Activated naive CD4-positive, alpha-beta T cell treated with anti-CD3 and anti-CD28 coated beads for 36 hours (primary cell): ENCODE results near the gene PARP9. TPM values are rescaled to one million over a fixed set of nuclear protein-coding genes. Genes with fewer than 3 reads are reported as not detected.
"Not testable (repeated sequence)": the region's sequence is repeated elsewhere in the genome, so short reads cannot be mapped to it uniquely, and the experiment has no call there.

ENCODE experiments used
- CTCF ChIA-PET: fragments of 350-600 bp; sonication (Branson Sonifier 250); formaldehyde crosslinking; loops from one replicate; lab custom pipeline; 2021; ENCODE audit warnings: antibody characterized with exemption; lab: Charles Lee
- DNase-seq: peaks from one replicate; pipeline ENCODE4 v3.0.0-alpha.2; 2020
- H3K27ac Mint-ChIP-seq: one replicate; pipeline ENCODE4 v1.8.0; 2021; ENCODE audit warnings: mild to moderate bottlenecking, mixed read lengths
- H3K27me3 Mint-ChIP-seq: one replicate; pipeline ENCODE4 v1.8.0; 2021; ENCODE audit warnings: low read depth, mixed read lengths
- H3K36me3 Mint-ChIP-seq: one replicate; pipeline ENCODE4 v1.8.0; 2021; ENCODE audit warnings: low read depth, mixed read lengths
- H3K4me1 Mint-ChIP-seq: one replicate; pipeline ENCODE4 v1.8.0; 2021; ENCODE audit warnings: low read depth, mixed read lengths
- H3K4me3 Mint-ChIP-seq: one replicate; pipeline ENCODE4 v1.8.0; 2021; ENCODE audit warnings: mild to moderate bottlenecking, moderate library complexity, mixed read lengths
- H3K9me3 Mint-ChIP-seq: one replicate; pipeline ENCODE4 v1.8.0; 2021; ENCODE audit warnings: mixed read lengths
- intact Hi-C: fragments of 100-400 bp; cut with micrococcal nuclease; formaldehyde crosslinking; loops from one replicate; pipeline ENCODE4 v1.15.1; 2023
- total RNA-seq, 2 experiments: library from RNA; stranded (reverse); gene quantifications; one replicate each; pipeline ENCODE4 v1.2.3, GENCODE V29; 2021

The PARP9 gene
- total RNA-seq, 2 experiments from 2014 or later = 20.4 to 21.1 TPM

DNA sequence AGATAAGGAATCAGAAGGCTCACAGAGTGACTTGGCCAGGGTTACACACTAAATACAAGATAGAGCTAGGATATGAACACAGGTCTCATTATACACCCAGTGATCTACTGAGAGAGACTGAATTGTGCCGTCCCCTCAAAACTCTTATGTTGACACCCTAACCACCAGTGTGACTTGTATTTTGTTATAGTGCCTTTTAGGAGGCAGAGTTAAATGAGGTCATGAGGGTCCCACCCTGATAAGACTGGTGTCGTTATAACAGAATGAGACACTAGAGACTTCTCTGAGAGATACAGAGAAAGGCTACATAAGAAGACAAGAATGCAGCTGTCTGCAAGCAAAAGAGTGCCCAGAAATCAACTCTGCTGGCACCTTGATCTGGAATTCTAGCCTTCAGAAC, 62.0 kb downstream of the PARP9 start:
- peaks cover 67% of the 10 kb centered on the region for H3K4me1 Mint-ChIP-seq
- CTCF ChIA-PET = interaction anchor here (1.1 to 1.2 kb wide), 2 partner anchors 94 to 118 kb away, joined by 3 read pairs; partner anchors contain the start of gene FAM162A
- H3K9me3 Mint-ChIP-seq = no peaks in the 10 kb centered on the region
- H3K27ac Mint-ChIP-seq = no peak overlapping the region
- intact Hi-C loops = no loop called here
- no peaks in the 10 kb centered on the region for H3K27me3 Mint-ChIP-seq
- DNase-seq = no peak
- peaks cover 6% of the 10 kb centered on the region for H3K36me3 Mint-ChIP-seq
- no peak overlapping the region for H3K4me3 Mint-ChIP-seq

DNA sequence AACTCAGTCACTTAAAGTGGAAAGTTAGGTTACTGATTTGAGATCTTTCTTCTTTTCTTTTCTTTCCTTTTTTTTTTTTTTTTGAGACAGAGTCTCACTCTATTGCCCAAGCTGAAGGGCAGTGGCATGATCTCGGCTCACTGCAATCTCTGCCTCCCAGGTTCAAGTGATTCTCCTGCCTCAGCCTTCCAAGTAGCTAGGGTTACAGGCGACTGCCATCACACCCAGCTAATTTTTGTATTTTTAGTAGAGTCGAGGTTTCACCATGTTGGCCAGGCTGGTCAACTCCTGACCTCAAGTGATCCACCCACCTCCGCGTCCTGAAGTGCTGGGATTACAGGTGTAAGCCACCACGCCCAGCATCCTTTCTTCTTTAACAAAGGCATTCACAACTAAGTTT, 63.1 kb downstream of the PARP9 start:
- H3K4me1 Mint-ChIP-seq = peaks cover 68% of the 10 kb centered on the region
- H3K27me3 Mint-ChIP-seq, H3K27ac Mint-ChIP-seq, H3K4me3 Mint-ChIP-seq, intact Hi-C loops, DNase-seq, H3K9me3 Mint-ChIP-seq, CTCF ChIA-PET: not testable (repeated sequence)
- peaks cover 11% of the 10 kb centered on the region for H3K36me3 Mint-ChIP-seq

DNA sequence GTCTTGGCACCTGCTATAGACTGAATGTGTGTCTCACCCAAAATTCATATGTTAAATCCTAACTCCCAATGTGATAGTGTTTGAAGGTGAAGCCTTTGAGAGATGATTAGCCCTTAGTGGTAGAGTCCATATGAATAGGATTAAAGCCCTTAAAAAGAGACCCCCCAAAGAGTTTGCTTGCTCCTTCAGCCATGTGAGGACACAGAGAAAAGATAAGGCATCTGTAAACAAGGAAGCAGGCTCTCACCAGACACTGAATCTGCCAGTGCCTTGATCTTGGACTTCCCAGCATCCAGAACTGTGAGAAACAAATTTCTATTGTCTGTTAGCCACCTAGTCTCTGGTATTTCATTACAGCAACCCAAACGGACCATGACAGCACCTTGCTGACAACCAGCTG, 65.9 kb downstream of the PARP9 start:
- Mint-ChIP-seq H3K27ac (no peak overlapping the region), H3K9me3 (no peaks in the 10 kb centered on the region), H3K4me1 (peaks cover 51% of the 10 kb centered on the region), H3K36me3 (peaks cover 16% of the 10 kb centered on the region), H3K4me3 (no peak overlapping the region), H3K27me3 (no peaks in the 10 kb centered on the region)
- CTCF ChIA-PET = no interaction called here
- no peak for DNase-seq
- intact Hi-C loops = loop anchor here (10.0 kb wide), 1 partner anchor 1903 kb away; the partner anchor contains the start of gene NDUFB4

GRCh38 chr3:122497425-122497824, 66.7 kb downstream of the PARP9 start:
- Mint-ChIP-seq H3K9me3 (no peaks in the 10 kb centered on the region), H3K27ac (no peak overlapping the region), H3K4me1 (peaks cover 45% of the 10 kb centered on the region), H3K4me3 (no peak overlapping the region), H3K36me3 (peaks cover 19% of the 10 kb centered on the region), H3K27me3 (no peaks in the 10 kb centered on the region)
- intact Hi-C loops = loop anchor here (1.0 to 10.0 kb wide), 6 partner anchors 11 to 1903 kb away; partner anchors contain the start of genes KPNA1 and NDUFB4
- peak; percentile 65 for DNase-seq
- CTCF ChIA-PET = interaction anchor here (0.5 kb wide), 1 partner anchor 111 kb away, joined by 3 read pairs; no protein-coding TSS in a partner anchor

- CTCF ChIA-PET = interaction anchor here (0.5 kb wide), 1 partner anchor 112 kb away, joined by 3 read pairs; no protein-coding TSS in a partner anchor
- Mint-ChIP-seq H3K27me3 (no peaks in the 10 kb centered on the region), H3K27ac (no peak overlapping the region), H3K9me3 (no peaks in the 10 kb centered on the region), H3K4me3 (no peak overlapping the region), H3K36me3 (peaks cover 23% of the 10 kb centered on the region), H3K4me1 (peaks cover 38% of the 10 kb centered on the region)
- DNase-seq = no peak
- intact Hi-C loops = loop anchor here (10.0 kb wide), 1 partner anchor 1902 kb away; the partner anchor contains the start of gene NDUFB4
Measured at GRCh38 chr3:122496508-122496907, 67.6 kb downstream of the PARP9 start.

DNA sequence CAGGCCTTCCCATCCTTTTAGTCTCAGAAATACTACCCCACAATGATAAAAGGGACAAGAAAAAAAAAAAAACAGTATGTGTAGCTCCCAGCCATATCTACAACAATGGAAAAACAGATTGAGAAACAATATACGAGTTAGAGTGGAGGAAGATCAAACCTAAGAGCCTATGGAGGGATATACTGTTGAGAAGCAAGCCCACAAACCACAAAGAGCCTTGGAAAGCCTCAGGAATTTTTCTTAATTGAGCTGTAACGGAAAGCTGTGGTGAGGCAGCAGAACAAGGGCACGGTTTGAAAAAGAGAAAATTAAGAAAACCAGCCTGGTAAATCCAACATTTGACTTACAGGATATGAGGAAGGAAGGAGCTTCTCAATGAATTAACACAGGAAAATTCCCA, 70.8 kb downstream of the PARP9 start:
- Mint-ChIP-seq H3K27ac (no peak overlapping the region), H3K4me3 (no peak overlapping the region), H3K27me3 (no peaks in the 10 kb centered on the region), H3K4me1 (peaks cover 41% of the 10 kb centered on the region), H3K9me3 (no peaks in the 10 kb centered on the region), H3K36me3 (peaks cover 27% of the 10 kb centered on the region)
- intact Hi-C loops = loop anchor here (10.0 kb wide), 1 partner anchor 1898 kb away; the partner anchor contains the start of gene NDUFB4
- no peak for DNase-seq
- CTCF ChIA-PET = interaction anchor here (0.6 kb wide), 1 partner anchor 406 kb away, joined by 4 read pairs; no protein-coding TSS in a partner anchor

DNA sequence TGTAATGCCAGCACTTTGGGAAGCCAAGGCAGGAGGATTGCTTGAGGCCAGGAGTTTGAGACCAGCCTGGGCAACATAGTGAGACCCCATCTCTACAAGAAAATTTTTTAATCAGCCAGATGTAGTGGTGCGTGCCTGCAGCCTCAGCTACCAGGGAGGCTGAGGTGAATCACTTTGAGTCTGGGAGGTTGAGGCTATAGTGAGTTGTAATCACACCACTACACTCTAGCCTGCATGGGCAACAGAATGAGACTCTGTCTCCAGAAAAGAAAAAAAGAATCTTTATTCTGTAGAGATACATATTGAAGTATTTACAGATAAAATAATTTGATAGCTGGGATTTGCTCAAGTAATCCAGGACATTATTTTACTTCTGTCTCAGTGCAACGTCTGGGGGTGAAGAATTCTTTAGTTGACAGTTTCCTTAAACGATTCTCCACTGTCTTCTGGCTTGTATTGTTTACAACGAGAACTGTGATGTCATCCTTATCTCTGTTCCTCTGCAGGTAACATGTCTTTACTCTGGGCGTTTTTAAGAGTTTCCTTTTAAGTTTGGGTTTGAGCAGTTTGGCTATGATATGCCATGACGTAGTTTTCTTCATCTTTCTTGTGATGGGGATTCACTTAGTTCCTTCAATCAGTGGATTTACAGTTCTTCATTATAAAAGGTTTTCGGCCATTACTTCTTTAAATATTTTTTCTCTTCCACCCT, 75.7 kb downstream of the PARP9 start:
- peaks cover 26% of the 10 kb centered on the region for H3K36me3 Mint-ChIP-seq

DNA sequence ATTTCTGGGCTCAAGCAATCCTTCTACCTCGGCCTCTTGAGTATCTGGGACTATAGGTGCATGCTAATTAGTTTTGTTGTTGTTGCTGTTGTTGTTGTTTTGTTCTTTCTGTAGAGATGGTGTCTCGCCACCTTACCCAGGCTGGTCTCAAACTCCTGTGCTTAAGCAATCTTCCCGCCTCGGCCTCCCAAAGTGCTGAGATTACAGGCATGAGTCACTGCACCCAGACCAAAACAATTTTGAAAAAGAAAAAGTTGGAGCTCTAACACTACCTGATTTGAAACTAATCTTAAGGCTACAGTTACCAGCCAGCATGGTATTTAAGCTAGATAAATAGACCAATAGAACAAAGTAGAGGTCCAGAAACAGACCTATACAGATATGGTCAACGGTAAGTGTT, 79.1 kb downstream of the PARP9 start:
- no peak overlapping the region for H3K4me3 Mint-ChIP-seq
- H3K27ac Mint-ChIP-seq = no peak overlapping the region
- H3K36me3 Mint-ChIP-seq = peaks cover 17% of the 10 kb centered on the region
- H3K27me3 Mint-ChIP-seq = no peaks in the 10 kb centered on the region
- intact Hi-C loops = no loop called here
- no peaks in the 10 kb centered on the region for H3K9me3 Mint-ChIP-seq
- CTCF ChIA-PET = no interaction called here
- peaks cover 66% of the 10 kb centered on the region for H3K4me1 Mint-ChIP-seq
- no peak for DNase-seq

More for the DNA sequence above, 75.7 kb downstream of the PARP9 start:
- peaks cover 47% of the 10 kb centered on the region for H3K4me1 Mint-ChIP-seq
- DNase-seq = no peak
- no peaks in the 10 kb centered on the region for H3K27me3 Mint-ChIP-seq
- H3K9me3 Mint-ChIP-seq = no peaks in the 10 kb centered on the region
- H3K4me3 Mint-ChIP-seq = no peak overlapping the region
- intact Hi-C loops = no loop called here
- CTCF ChIA-PET = interaction anchor here (1.1 kb wide), 1 partner anchor 190 kb away, joined by 3 read pairs; no protein-coding TSS in a partner anchor
- no peak overlapping the region for H3K27ac Mint-ChIP-seq

- CTCF ChIA-PET = interaction anchor here (0.6 kb wide), 1 partner anchor 50 kb away, joined by 3 read pairs; no protein-coding TSS in a partner anchor
- H3K36me3 Mint-ChIP-seq = peaks cover 19% of the 10 kb centered on the region
- intact Hi-C loops = no loop called here
- no peak overlapping the region for H3K27ac Mint-ChIP-seq
- no peaks in the 10 kb centered on the region for H3K27me3 Mint-ChIP-seq
- H3K4me3 Mint-ChIP-seq = no peak overlapping the region
- H3K4me1 Mint-ChIP-seq = peaks cover 53% of the 10 kb centered on the region
- no peak for DNase-seq
- H3K9me3 Mint-ChIP-seq = no peaks in the 10 kb centered on the region
Measured at GRCh38 chr3:122481390-122481789, 82.7 kb downstream of the PARP9 start.

Other genes with a start within 250 kb of the PARP9 start
- not detected for gene CSTA, start 239.1 kb downstream of the PARP9 start, total RNA-seq
- gene MIX23, start 181.1 kb downstream of the PARP9 start, total RNA-seq = 10 to 100 TPM; 90.5 to 96.1 TPM
- gene FAM162A, start 180.1 kb downstream of the PARP9 start, total RNA-seq = 100 to 1,000 TPM; 111 to 112 TPM
- gene WDR5B, start 148.2 kb downstream of the PARP9 start, total RNA-seq = 1 to 10 TPM; 2.3 to 2.9 TPM
- 10 to 100 TPM; 45.6 to 45.8 TPM for gene KPNA1, start 49.4 kb downstream of the PARP9 start, total RNA-seq
- 10 to 100 TPM; 22.3 to 24.5 TPM for gene DTX3L, start within 50 bp of the PARP9 start, total RNA-seq
- gene PARP15, start 13.3 kb upstream of the PARP9 start, total RNA-seq = 1 to 10 TPM; 3.6 to 5.1 TPM
- 10 to 100 TPM; 35.4 to 38.9 TPM for gene PARP14, start 116.5 kb upstream of the PARP9 start, total RNA-seq
- 1 to 10 TPM; 3.0 to 3.2 TPM for gene HSPBAP1, start 229.5 kb upstream of the PARP9 start, total RNA-seq
- gene SLC49A4, start 230.8 kb upstream of the PARP9 start, total RNA-seq = 1 to 10 TPM; 1.4 to 1.7 TPM